ENCODE data around the gene TMEM14A. TPM values are rescaled to one million over a fixed set of nuclear protein-coding genes. Genes with fewer than 3 reads are reported as not detected.
"Not testable (repeated sequence)": the region's sequence is repeated elsewhere in the genome, so short reads cannot be mapped to it uniquely, and the experiment has no call there.

TMEM14A gene
- total RNA-seq, 1 donor from 2014 or later = 21.4 TPM

GRCh38 chr6:52657870-52658269, 13.0 kb upstream of the TMEM14A start:
- DNase-seq (ENCODE audit: low spot score) = no peak

GRCh38 chr6:52661551-52661950, 9.4 kb upstream of the TMEM14A start:
- DNase-seq (ENCODE audit: low spot score) = no peak

GRCh38 chr6:52662031-52662430, 8.9 kb upstream of the TMEM14A start:
- no peak for DNase-seq (ENCODE audit: low spot score)

GRCh38 chr6:52663120-52663935, 7.6 kb upstream of the TMEM14A start:
- peak; percentile 57 for DNase-seq (ENCODE audit: low spot score)

- DNase-seq (ENCODE audit: low spot score) = no peak
Measured at GRCh38 chr6:52663936-52664185, 7.1 kb upstream of the TMEM14A start.

GRCh38 chr6:52664186-52664990, 6.5 kb upstream of the TMEM14A start:
- peak; percentile 90 for DNase-seq (ENCODE audit: low spot score)

GRCh38 chr6:52664991-52665686, 5.8 kb upstream of the TMEM14A start:
- no peak for DNase-seq (ENCODE audit: low spot score)

- no peak for DNase-seq (ENCODE audit: low spot score)
Measured at GRCh38 chr6:52666071-52666470, 4.8 kb upstream of the TMEM14A start.

- DNase-seq (ENCODE audit: low spot score) = no peak
Measured at GRCh38 chr6:52666523-52666922, 4.4 kb upstream of the TMEM14A start.

GRCh38 chr6:52667572-52667971, 3.3 kb upstream of the TMEM14A start:
- no peak for DNase-seq (ENCODE audit: low spot score)

GRCh38 chr6:52671676-52672075, 763 bp downstream of the TMEM14A start:
- no peak for DNase-seq (ENCODE audit: low spot score)

GRCh38 chr6:52672412-52673025, 1.6 kb downstream of the TMEM14A start:
- DNase-seq (ENCODE audit: low spot score) = no peak

- DNase-seq (ENCODE audit: low spot score) = no peak
Measured at GRCh38 chr6:52674666-52675065, 3.8 kb downstream of the TMEM14A start.

GRCh38 chr6:52675372-52675771, 4.5 kb downstream of the TMEM14A start:
- DNase-seq (ENCODE audit: low spot score) = no peak

GRCh38 chr6:52676631-52677030, 5.7 kb downstream of the TMEM14A start:
- not testable (repeated sequence) for DNase-seq (ENCODE audit: low spot score)

GRCh38 chr6:52681416-52681815, 10.5 kb downstream of the TMEM14A start:
- no peak for DNase-seq (ENCODE audit: low spot score)

- no peak for DNase-seq (ENCODE audit: low spot score)
Measured at GRCh38 chr6:52686878-52687699, 16.2 kb downstream of the TMEM14A start.

GRCh38 chr6:52689857-52690256, 18.9 kb downstream of the TMEM14A start:
- DNase-seq (ENCODE audit: low spot score) = no peak

GRCh38 chr6:52691718-52692117, 20.8 kb downstream of the TMEM14A start:
- no peak for DNase-seq (ENCODE audit: low spot score)

GRCh38 chr6:52693773-52694172, 22.9 kb downstream of the TMEM14A start:
- DNase-seq (ENCODE audit: low spot score) = no peak

- DNase-seq (ENCODE audit: low spot score) = no peak
Measured at GRCh38 chr6:52694404-52694803, 23.5 kb downstream of the TMEM14A start.

Data from ureter (tissue), 1 donor.